GM19351 (cell line): ENCODE data around the gene PLEKHM3.
"Not testable (repeated sequence)": the region's sequence is repeated elsewhere in the genome, so short reads cannot be mapped to it uniquely, and the experiment has no call there.

Experiments used
- ATAC-seq: cut with Tn5 transposase; IDR thresholded peaks from one replicate; pipeline ENCODE4 v1.9.1; 2021; ENCODE audit warnings: mild to moderate bottlenecking, moderate library complexity; ENCODE audit not compliant: unreplicated experiment

The PLEKHM3 gene

GRCh38 chr2:207926989-207927300 is 98.4 kb downstream of the PLEKHM3 start:
- ATAC-seq, result no peak

GRCh38 chr2:207926133-207926988 is 99.0 kb downstream of the PLEKHM3 start:
- ATAC-seq, result no peak

- no peak for ATAC-seq
Measured at GRCh38 chr2:207925601-207926000, 99.7 kb downstream of the PLEKHM3 start.

- no peak for ATAC-seq
Measured at GRCh38 chr2:207921606-207922005, 103.7 kb downstream of the PLEKHM3 start.

GRCh38 chr2:207920721-207921120 is 104.6 kb downstream of the PLEKHM3 start:
- no peak for ATAC-seq

- ATAC-seq, result no peak
Measured at GRCh38 chr2:207920321-207920720, 105.0 kb downstream of the PLEKHM3 start.

- no peak for ATAC-seq
Measured at GRCh38 chr2:207919164-207919919, 106.0 kb downstream of the PLEKHM3 start.

- ATAC-seq, result no peak
Measured at GRCh38 chr2:207914716-207915115, 110.6 kb downstream of the PLEKHM3 start.

GRCh38 chr2:207913772-207914358 is 111.5 kb downstream of the PLEKHM3 start:
- ATAC-seq, result no peak

GRCh38 chr2:207911856-207912255 is 113.5 kb downstream of the PLEKHM3 start:
- no peak for ATAC-seq

GRCh38 chr2:207911215-207911614 is 114.1 kb downstream of the PLEKHM3 start:
- no peak for ATAC-seq

- not testable (repeated sequence) for ATAC-seq
Measured at GRCh38 chr2:207906495-207906894, 118.8 kb downstream of the PLEKHM3 start.

- no peak for ATAC-seq
Measured at GRCh38 chr2:207905546-207905945, 119.8 kb downstream of the PLEKHM3 start.

GRCh38 chr2:207903236-207903635 is 122.1 kb downstream of the PLEKHM3 start:
- ATAC-seq, result no peak

GRCh38 chr2:207902821-207903220 is 122.5 kb downstream of the PLEKHM3 start:
- no peak for ATAC-seq

- ATAC-seq, result no peak
Measured at GRCh38 chr2:207901829-207902228, 123.5 kb downstream of the PLEKHM3 start.

GRCh38 chr2:207901401-207901800 is 123.9 kb downstream of the PLEKHM3 start:
- no peak for ATAC-seq

GRCh38 chr2:207898354-207898695 is 127.0 kb downstream of the PLEKHM3 start:
- no peak for ATAC-seq

GRCh38 chr2:207897541-207898353 is 127.6 kb downstream of the PLEKHM3 start:
- no peak for ATAC-seq

GRCh38 chr2:207896525-207897285 is 128.6 kb downstream of the PLEKHM3 start:
- ATAC-seq, result no peak
